DLD1 (cell line): ENCODE data around the gene RNF169.
"Not testable (repeated sequence)": the region's sequence is repeated elsewhere in the genome, so short reads cannot be mapped to it uniquely, and the experiment has no call there.

Source experiments
- in situ Hi-C: cut with HindIII; loops from 2 replicates; pipeline ENCODE4 v1.10.0; 2017; ENCODE audit warnings: low sequenced_read_pairs

Gene RNF169

DNA sequence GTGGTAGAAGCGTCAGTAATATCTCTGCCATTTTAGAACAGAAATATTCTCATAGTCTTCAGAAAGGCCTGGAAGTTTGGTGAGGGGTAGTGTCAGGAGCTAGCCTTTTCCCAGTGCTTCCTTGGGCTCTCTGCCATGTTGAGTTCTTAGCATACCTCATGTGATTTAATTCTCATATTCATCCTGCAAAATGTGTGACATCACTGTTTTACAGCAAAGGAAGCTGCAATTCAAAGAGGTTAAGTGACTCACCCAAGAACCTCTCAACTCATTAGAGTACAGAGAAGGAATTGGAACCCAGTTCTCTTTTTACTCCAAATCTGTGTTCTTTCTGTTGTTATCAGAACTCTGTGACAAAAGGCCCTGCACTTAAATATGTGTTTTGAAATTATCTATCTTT, 72.1 kb downstream of the RNF169 start:
- in situ Hi-C loops = no loop called here

DNA sequence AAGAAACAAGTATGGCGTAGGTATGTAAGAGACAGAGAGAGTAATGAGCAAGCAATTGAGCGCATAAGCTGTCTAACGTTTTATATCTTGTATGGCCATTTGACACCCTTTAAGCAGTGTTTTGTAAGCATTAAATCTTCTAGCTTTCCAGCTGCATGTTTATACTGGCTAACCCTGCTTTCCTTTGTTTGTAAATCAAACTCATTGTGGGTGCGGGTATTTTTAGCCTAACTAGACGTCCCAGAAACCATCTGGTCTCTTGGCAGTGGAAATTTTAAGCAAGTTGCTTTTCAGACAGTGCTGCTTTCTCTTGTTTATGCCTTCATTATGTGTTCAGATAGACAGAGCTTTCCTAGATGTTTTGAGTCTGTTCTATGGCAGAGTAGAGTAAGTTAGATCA, 73.5 kb downstream of the RNF169 start:
- in situ Hi-C loops = no loop called here

DNA sequence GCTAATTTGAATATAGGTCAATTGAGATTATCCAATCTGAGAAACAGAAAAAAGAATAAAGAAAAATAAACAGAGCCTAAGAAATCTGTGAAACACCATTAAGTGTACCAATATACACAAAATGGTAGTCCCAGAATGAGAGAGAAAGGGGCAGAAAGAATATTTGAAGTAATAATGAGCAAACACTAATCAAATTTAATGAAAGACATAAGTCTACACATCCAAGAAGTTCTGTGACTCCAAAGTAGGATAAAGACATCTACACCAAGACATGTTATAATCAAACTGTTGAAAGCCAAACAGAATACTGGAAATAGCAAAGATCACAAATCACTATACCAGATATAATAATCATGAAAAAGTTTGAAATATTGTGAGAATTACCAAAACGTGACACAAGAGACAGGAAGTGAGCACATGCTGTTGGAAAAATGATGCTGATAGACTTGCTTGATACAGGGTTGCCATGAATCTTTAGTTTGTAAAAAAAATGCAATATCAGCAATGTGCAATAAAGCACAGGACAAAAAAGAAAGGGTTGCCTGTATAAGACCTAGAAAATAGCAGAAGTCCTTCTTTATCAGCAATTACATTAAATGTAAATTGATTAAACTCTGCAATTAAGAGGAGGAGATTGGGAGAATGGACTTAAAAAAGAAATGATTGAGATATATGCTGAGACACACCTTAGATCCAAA, 75.8 kb downstream of the RNF169 start:
- in situ Hi-C loops = no loop called here

DNA sequence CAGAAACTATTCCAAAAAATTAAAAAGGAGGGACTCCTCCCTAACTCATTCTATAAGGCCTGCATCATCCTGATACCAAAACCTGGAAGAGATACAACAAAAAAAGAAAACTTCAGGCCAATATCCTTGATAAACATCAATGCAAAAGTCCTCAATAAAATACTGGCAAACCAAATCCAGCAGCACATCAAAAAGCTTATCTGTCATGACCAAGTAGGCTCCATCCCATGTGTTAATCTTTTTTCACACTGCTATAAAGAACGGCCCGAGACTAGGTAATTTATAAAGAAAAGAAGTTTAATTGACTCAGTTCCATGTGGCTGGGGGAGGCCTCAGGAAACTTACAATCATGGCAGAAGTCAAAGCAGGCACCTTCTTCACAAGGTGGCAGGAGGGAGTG, 76.9 kb downstream of the RNF169 start:
- in situ Hi-C loops = not testable (repeated sequence)

DNA sequence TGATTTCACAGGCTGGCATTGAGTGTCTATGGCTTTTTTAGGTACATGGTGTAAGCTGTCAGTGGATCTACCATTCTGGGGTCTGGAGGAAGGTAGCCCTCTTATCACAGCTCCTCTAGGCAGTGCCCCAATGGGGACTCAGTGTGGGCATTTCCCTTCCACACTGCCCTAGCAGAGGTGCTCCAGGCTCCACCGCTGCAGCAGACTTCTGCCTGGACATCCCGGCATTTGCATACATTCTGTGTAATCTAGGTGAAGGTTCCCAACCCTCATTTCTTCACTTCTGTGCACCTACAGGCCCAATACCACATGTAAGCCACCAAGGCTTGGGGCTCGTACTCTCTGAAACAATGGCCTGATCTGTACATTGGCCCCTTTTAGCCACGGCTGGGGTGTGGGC, 78.3 kb downstream of the RNF169 start:
- in situ Hi-C loops = no loop called here

GRCh38 chr11:74837191-74837590, 88.5 kb downstream of the RNF169 start:
- in situ Hi-C loops = no loop called here

DNA sequence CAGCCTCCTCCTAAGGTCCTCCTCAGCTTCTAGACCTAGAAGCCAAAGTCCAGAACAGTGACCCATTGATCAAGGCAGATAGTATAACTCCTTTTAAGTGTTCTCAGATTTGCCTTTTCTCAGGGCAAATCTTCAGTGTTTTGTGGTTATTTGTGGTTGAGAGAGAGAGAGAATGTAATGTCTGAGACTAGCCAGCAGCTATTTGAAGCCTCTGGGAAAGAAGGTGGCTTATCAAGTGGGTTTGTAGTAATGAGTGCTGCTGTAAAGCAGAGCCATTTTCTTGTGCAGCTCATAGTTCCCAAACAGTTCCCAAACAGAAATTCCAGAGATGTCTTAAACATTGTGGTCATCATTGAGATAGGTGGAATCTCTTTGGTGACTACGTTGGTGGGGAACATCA, 89.5 kb downstream of the RNF169 start:
- in situ Hi-C loops = no loop called here

DNA sequence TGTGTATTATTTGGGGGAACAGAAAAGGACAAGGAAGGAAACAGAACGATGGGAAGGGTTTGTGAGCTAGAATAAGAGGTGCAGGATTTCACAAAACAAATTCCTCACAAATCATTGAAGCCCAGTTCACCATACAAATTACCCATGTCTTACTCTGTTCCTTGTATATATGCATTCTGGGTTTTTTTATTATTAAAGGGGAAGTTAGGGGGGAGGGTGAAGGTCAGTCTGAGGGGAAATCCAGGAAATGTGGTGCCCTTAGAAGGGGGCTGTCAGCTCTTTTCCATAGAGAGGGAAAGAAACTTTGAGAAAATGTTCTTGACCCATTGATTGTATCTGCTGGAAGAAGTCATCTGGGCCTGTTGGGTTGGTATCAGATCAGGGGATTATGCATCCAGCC, 90.8 kb downstream of the RNF169 start:
- in situ Hi-C loops = no loop called here

DNA sequence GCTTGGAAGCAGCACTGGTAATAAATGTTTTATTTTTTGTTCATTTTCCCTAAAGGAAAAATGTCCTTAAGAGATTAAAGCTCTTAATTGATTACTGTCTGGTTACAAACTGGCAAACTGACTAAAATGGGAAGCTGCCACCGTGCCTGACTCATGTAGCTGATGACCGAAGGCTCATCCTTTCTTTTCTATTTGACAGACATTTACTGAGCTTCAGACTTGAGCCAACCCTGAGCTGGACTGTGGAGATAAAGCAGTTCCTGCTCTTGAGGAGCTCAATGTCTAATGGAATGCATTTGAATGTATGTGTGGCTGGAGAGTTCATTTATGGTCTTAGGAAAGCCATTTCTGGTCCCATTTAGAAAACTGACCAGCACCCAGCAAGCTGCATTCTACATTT, 91.3 kb downstream of the RNF169 start:
- in situ Hi-C loops = no loop called here

DNA sequence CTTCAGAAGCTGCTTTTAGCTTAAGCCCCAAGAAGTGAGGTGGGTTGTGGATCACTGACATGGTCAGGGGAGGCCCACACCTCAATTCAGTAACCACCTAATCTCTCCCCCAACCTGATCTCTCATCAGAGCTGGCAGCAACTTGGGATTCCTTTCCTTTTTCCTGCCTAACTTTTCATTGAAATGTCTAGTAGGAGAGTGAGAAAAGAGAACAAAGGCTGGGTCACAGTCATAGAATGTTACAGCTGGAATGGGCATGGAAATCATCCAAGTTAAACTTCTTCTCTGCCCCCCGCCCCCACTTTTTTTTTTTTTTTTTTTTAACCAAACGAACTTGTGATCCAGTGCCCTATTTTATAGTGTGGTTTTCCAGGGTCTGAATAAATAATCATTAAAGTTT, 91.8 kb downstream of the RNF169 start:
- in situ Hi-C loops = no loop called here

DNA sequence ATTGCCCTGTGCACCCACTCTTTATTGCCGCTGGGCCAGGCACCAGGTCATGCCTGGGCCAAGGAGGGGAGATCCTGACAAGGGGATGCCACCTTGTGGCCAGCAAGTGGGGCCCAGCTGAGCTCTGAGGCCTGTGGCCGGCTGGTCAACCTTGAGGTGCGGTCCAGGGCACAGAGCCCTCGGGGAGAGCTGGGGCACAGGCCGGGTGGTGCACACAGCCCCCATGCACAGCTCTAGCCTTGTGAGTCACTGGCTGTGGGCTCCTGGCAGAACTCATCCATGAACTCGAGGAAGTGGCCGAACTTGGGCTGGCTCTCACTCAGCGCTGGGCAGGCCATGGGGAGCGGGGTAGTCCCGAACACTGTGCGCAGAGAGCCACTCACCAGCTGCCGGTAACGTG, 94.3 kb downstream of the RNF169 start:
- in situ Hi-C loops = no loop called here

DNA sequence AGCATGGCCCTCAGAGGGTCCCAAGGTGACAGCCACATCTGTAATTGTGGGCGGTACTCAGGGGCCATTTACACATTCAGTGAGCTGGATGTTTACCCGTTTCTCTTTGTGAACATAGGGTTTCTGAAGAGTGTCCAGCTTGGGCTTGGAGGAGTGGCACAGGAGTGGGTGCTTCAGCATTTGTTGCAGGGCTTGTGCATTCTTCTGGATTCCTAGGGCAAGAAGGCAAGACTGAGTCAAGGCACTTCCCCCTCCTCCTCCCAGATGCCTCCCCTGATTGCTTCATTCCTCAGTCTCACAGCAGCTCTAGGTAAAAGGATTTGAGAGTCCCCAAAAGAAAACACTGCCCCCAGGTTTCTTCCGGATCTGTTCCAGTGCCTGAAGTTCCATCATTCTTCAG, 95.4 kb downstream of the RNF169 start:
- in situ Hi-C loops = no loop called here

DNA sequence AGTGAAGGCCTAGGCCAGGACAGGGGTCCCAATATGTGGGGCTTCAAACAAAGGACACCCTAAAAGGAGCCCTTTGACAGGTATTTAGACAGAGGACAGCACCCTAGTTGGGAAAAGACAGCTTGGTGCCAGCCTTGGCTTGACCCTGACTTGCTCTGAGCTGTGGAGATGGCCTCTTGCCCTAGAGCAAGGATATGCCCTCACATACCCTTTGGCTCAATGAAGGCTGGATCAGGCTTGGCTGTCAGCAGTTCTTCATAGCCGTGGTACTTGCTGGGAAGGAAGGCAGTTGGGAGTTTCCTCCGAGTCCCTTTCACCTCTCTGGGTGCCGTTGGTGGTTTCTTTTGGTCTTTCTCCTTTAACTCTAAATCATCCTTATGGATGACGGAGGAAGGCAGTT, 96.2 kb downstream of the RNF169 start:
- in situ Hi-C loops = no loop called here

DNA sequence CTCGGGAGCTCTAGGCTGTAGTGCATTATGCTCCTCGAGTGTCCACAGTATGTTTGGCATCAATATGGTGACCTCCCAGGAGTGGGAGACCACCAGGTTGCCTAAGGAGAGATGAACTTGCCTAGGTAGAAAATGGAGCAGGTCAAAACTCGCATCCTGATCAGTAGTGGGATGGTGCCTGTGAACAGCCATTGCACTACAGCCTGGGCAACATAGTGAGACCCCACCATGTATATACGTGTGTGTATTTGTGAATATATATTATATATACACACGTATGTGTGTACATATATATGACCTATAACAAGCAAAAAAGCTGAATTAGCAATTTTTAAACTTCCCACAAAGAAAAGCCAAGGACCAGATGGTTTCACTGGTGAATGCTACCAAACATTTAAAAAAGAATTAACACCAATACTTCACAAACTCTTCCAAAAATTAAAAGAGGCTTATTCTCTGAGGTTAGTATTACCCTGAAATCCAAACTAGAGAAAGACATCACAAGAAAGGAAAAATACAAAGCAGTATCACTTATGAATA, 97.4 kb downstream of the RNF169 start:
- in situ Hi-C loops = no loop called here

DNA sequence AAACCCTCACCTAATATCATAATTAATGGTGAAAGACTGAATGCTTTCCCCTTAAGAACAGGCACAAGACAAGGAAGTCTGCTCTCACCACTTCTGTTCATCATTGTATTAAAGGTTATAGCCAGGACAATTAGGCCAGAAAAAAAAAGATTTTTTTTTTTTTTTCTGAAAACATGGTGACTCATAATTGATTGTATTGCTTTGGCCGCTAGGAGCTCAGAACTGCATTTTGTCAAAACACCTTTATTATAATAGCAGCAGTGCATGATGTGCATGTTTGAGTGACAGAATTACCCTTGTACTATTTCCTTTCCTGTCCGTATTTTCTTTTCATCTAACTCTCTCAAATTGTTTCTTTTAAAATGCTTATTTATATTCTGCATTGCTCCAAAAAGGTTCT, 98.1 kb downstream of the RNF169 start:
- in situ Hi-C loops = no loop called here

DNA sequence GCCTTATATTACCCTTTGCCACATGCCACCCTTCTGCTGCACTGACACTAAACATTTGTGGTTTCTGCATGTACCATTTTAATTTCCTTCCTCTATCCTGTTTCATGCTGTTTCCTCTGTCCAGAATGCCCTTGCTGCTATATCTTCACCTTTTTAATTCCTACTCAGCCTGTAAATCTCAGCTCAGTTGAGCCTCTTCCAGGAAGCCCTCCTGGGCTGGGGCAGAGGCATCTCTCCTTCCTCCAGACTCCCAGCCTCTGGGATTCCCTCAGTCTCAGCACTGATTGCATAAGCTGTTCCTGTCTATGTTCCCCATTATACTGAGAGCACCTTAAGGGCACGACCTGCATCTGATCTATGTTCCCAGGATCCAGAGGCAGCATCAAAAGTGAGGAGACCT, 98.7 kb downstream of the RNF169 start:
- in situ Hi-C loops = no loop called here

DNA sequence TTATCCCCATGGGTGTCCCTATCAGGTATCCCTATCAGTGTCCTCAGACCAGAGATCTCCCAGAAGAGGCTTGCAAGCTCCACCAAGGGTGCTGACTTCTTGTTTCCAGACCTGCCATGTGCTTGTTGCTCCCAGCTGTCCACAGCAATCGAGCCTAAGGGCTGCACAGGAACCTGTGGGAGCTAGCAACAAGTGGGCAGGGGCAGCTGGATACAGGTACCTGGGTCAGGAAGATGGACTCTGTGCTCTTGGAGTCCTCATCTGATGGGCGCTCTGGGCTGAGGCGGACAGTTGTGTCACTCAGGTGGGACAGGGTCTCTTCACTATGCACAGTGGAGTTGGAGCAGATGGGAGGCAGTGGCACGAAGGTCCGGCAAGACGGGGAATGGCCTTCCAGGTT, 99.2 kb downstream of the RNF169 start:
- in situ Hi-C loops = no loop called here

- in situ Hi-C loops = no loop called here
Observed at GRCh38 chr11:74849525-74850391, 101.1 kb downstream of the RNF169 start.

DNA sequence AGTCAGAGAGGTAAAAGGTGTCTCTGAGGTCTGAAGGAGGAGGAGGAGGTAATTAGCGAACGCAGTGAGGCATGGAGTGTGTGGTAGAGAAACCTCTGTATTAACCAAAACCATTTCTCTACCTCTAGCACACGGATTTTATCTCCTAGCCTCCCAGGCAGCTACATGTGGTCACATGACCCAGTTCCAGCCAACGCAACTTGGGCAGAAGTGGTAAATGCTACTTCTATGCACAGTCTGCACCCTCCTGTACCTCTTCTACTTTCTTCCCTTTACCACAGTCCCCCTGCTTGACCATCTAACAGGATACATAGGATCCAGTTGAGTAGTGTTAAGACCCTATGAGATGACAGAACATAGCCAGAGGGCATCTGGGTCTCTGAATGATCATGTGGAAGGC, 104.6 kb downstream of the RNF169 start:
- in situ Hi-C loops = no loop called here

- in situ Hi-C loops = no loop called here
Observed at GRCh38 chr11:74860743-74861142, 112.1 kb downstream of the RNF169 start.

GRCh38 chr11:74863410-74863809, 114.8 kb downstream of the RNF169 start:
- in situ Hi-C loops = no loop called here

GRCh38 chr11:74866557-74866956, 117.9 kb downstream of the RNF169 start:
- in situ Hi-C loops = no loop called here
